Karpas-422 (cell line): ENCODE measurements around the gene PITPNM1. TPM values are rescaled to one million over a fixed set of nuclear protein-coding genes. Genes with fewer than 3 reads are reported as not detected.

ENCODE experiments used
- DNase-seq: peaks from one replicate; pipeline ENCODE4 v3.0.0-alpha.2; 2015
- H2AFZ ChIP-seq: fragments of 200-600 bp; sonication (generic); 2 replicates; pipeline ENCODE4 v1.6.1; 2014; ENCODE audit warnings: antibody characterized with exemption, low read length, mixed read lengths
- H3K27ac ChIP-seq: fragments of 200-600 bp; sonication (generic); 2 replicates; pipeline ENCODE4 v1.5.1; 2014; ENCODE audit warnings: mild to moderate bottlenecking, low read length, moderate library complexity
- H3K27me3 ChIP-seq: fragments of 200-600 bp; sonication (generic); 2 replicates; pipeline ENCODE4 v1.6.1; 2014; ENCODE audit warnings: low read length, mixed read lengths
- H3K36me3 ChIP-seq: fragments of 200-600 bp; sonication (generic); 2 replicates; pipeline ENCODE4 v1.6.1; 2014; ENCODE audit warnings: low read length, mixed read lengths; ENCODE audit not compliant: insufficient read depth
- H3K4me1 ChIP-seq: fragments of 200-600 bp; sonication (generic); 2 replicates; pipeline ENCODE4 v1.6.1; 2014; ENCODE audit warnings: mild to moderate bottlenecking, low read length, mixed read lengths
- H3K4me2 ChIP-seq: fragments of 200-600 bp; sonication (generic); 2 replicates; pipeline ENCODE4 v1.6.1; 2014; ENCODE audit warnings: low read length, low read depth, mild to moderate bottlenecking; ENCODE audit not compliant: poor library complexity, severe bottlenecking
- H3K4me3 ChIP-seq: fragments of 200-600 bp; sonication (generic); 2 replicates; pipeline ENCODE4 v1.5.1; 2014; ENCODE audit warnings: mild to moderate bottlenecking, antibody characterized with exemption, low read length, mixed read lengths
- H3K79me2 ChIP-seq: fragments of 200-600 bp; sonication (generic); 2 replicates; pipeline ENCODE4 v1.6.1; 2014; ENCODE audit warnings: mild to moderate bottlenecking, low read length, mixed read lengths
- H3K9ac ChIP-seq: fragments of 200-600 bp; sonication (generic); 2 replicates; pipeline ENCODE4 v1.6.0; 2014; ENCODE audit warnings: low read length
- H3K9me2 ChIP-seq: fragments of 200-600 bp; sonication (generic), shearing (Covaris generic); replicated peaks from 2 replicates; pipeline ENCODE4 v1.6.0; 2014; ENCODE audit warnings: mild to moderate bottlenecking, low read length, moderate library complexity; ENCODE audit not compliant: insufficient read depth
- H3K9me3 ChIP-seq: fragments of 300-700, 200-600 bp; sonication (generic); 2 replicates; pipeline ENCODE4 v1.6.1; 2014; ENCODE audit warnings: low read length, mixed read lengths
- H4K20me1 ChIP-seq: fragments of 200-600 bp; sonication (generic); 2 replicates; pipeline ENCODE4 v1.6.1; 2014; ENCODE audit warnings: mild to moderate bottlenecking, antibody characterized with exemption, low read length, low read depth; ENCODE audit not compliant: insufficient read depth
- total RNA-seq: library from RNA; depleted of rRNA; stranded (reverse); fragments of >200 nt; shearing (Covaris generic); gene quantifications from 2 replicates; pipeline ENCODE4 v1.2.3, GENCODE V29; 2014; ENCODE audit warnings: low replicate concordance

The PITPNM1 gene
- total RNA-seq, 1 experiment from 2014 or later: 79.6 TPM

DNA sequence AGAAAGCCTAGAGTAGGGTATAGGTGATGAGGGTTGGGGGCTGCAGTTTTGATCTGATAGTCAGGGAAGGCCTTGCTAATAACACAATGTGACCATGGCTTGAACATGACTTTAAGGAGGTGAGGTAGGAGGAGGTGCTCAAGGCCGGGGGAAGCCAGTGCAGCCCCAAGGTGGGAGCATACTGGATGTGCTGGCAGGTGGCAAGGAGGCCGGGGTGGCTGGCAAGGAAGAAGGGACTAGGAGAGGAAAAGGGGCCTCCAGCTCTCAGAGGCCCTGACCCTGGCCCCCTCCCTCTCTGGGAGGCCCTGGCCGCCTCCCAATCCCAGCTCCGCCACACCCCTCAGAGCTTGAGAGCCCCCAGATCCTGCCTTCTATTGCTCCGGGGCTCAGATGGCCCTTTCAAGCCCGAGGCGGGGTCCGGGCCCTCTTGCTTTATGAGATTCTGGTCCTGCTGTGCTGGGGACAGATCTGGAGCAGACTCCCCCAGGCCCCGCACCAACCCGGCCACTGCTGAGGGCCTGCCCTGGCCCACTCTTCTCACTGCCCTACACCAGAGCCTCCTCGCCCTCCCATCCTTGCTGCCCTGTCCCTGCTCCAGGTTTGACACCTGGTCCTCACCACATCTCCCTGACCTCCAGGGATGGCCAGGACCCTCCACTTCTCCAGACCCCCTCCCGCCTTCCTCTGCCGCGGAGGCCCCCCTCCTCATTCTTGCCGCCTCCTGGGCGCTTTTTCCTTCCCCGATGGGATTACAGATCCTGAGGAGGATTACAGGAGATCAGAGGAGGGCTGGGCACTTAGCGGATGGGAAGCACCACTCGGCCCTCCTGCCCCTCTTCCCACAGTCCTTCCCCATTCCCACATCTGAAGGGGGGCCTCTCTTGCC lies 1.8 kb downstream of the PITPNM1 start:
- H3K9me3 ChIP-seq: no peaks in the 10 kb centered on the region
- no peak overlapping the region for H3K27ac ChIP-seq
- H3K9ac ChIP-seq: peak overlapping the region; percentile 95
- peaks cover 42% of the 10 kb centered on the region for H3K79me2 ChIP-seq
- no peaks in the 10 kb centered on the region for H3K9me2 ChIP-seq
- H3K36me3 ChIP-seq: peaks cover 24% of the 10 kb centered on the region
- H3K4me3 ChIP-seq: peak overlapping the region; percentile 99
- no peaks in the 10 kb centered on the region for H3K27me3 ChIP-seq
- H2AFZ ChIP-seq: no peak overlapping the region
- peak overlapping the region; percentile 99 for H3K4me2 ChIP-seq
- DNase-seq: no peak
- H4K20me1 ChIP-seq: peaks cover 27% of the 10 kb centered on the region
- H3K4me1 ChIP-seq: peaks cover 32% of the 10 kb centered on the region

DNA sequence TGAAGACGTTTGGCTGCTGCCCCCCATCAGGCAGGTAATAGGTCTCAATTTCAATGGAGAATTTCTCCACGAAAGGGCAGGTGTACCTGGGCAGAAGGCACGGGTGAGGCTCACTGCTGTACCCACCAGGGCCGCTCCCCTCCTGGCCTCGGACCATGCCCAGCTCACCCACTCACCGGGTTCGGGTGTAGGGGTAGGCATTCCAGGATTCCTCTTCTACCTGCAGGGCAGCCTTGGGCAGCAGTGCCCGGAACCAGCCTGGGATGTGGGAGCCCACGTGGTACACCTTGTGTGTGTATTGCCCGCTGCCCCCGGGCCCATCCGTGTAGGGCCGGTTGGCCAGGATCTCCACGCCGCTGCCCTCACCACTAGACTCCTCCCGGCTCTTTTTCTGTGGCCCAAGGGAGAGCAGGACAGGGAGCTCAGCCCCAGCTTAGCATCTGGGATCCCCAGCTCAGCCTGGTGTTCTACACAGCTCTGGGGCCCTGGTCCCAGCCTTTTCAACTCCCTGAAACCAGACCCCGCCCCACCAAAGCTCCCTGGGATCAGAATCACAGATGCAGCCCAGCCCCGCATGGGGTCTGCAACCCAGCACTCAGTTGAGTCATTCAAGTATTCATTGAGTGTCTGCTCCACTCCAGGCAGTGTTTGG lies 2.7 kb downstream of the PITPNM1 start:
- no peak overlapping the region for H2AFZ ChIP-seq
- no peak overlapping the region for H3K4me3 ChIP-seq
- no peak for DNase-seq
- peaks cover 32% of the 10 kb centered on the region for H3K4me1 ChIP-seq
- H3K9me3 ChIP-seq: no peaks in the 10 kb centered on the region
- no peak overlapping the region for H3K4me2 ChIP-seq
- no peaks in the 10 kb centered on the region for H3K9me2 ChIP-seq
- H3K27ac ChIP-seq: no peak overlapping the region
- H3K79me2 ChIP-seq: peaks cover 42% of the 10 kb centered on the region
- H4K20me1 ChIP-seq: peaks cover 26% of the 10 kb centered on the region
- H3K36me3 ChIP-seq: peaks cover 24% of the 10 kb centered on the region
- no peaks in the 10 kb centered on the region for H3K27me3 ChIP-seq
- no peak overlapping the region for H3K9ac ChIP-seq

DNA sequence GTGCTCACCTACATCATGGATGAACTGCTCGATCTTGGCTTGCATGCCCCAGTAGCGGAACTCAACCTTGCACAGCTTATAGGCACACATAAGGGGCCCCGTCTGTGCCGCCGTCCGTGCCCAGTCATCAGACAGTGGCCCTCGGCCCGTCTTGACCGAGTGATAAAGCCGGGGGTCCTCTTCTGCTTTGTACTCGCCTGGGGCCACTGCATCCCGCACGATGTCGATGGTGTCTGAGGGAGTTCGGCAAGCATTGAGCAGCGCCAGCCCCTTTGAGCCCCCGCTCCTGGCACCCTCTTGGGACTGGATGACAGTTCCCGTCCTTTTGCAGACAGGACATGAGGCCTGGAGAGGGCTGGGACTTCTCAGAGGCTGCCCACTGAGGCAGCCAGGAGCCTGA lies 3.3 kb downstream of the PITPNM1 start:
- H3K4me2 ChIP-seq: no peak overlapping the region
- no peak overlapping the region for H3K9ac ChIP-seq
- no peak for DNase-seq
- H2AFZ ChIP-seq: no peak overlapping the region
- H3K9me3 ChIP-seq: no peaks in the 10 kb centered on the region
- H3K36me3 ChIP-seq: peaks cover 24% of the 10 kb centered on the region
- H3K27me3 ChIP-seq: no peaks in the 10 kb centered on the region
- no peaks in the 10 kb centered on the region for H3K9me2 ChIP-seq
- no peak overlapping the region for H3K27ac ChIP-seq
- H3K4me3 ChIP-seq: no peak overlapping the region
- H3K79me2 ChIP-seq: peaks cover 37% of the 10 kb centered on the region
- H3K4me1 ChIP-seq: peaks cover 26% of the 10 kb centered on the region
- H4K20me1 ChIP-seq: peaks cover 21% of the 10 kb centered on the region

DNA sequence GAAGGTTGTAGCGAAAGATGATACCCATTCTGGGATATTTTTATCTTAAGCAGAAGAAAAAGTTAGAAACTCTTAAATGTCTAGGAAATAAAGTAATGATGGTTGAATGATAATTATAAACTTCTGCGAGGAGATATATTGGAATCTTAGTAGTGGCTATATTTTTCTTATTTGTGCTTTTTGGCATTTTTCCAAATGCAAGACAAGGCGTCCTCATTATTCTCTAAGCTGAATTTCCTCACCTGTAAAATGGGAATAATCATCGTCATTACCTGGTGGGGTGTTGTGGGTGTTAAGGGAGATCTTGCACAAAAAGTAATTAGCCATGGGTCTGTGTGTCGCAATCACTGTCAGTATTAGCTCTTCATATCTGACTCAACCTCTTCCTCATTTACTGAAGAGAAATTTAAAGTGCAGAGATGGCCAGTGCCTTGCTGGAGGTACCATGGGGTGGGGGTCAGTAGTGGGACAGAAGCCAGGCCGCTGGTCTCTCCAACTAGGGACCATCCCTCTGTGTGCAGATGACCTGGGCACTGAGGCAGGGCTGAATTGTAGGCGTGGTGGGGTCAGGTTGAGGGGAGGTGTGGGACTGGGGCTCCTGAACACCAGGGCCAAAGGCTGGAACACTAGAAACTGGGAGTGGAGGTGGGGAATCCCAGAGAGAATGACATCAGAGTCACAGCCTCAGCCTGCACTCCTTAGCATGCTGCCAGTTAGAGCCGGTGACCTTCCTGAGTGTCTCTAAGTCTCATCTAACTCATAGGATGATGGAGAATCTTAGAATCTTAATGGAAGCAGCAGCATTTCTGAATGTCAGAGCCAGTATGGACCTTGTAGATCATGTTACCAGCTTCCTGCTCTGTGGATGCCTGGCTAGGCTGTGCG lies 4.1 kb downstream of the PITPNM1 start:
- H3K4me1 ChIP-seq: peaks cover 19% of the 10 kb centered on the region
- no peak overlapping the region for H3K4me2 ChIP-seq
- no peak for DNase-seq
- peaks cover 24% of the 10 kb centered on the region for H3K36me3 ChIP-seq
- no peak overlapping the region for H3K9ac ChIP-seq
- H2AFZ ChIP-seq: no peak overlapping the region
- no peaks in the 10 kb centered on the region for H3K27me3 ChIP-seq
- H3K27ac ChIP-seq: no peak overlapping the region
- peaks cover 30% of the 10 kb centered on the region for H3K79me2 ChIP-seq
- no peaks in the 10 kb centered on the region for H3K9me2 ChIP-seq
- H4K20me1 ChIP-seq: peaks cover 21% of the 10 kb centered on the region
- no peak overlapping the region for H3K4me3 ChIP-seq
- H3K9me3 ChIP-seq: no peaks in the 10 kb centered on the region

DNA sequence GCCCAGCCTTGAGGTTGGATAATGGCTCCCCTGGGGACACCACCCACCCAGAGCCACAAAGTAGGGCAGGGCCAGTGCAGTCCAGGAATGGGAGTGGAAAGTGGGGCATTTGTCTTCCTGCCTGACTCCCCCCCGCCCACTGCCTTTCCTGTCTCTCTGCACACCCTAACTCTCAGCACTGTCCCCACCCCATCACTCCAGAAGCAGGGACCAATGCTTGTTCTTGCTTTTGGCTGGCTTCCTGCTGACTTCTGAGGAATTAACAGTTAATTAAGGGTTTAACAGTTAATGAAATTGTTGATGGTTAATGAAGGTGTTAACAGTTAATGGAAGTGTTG lies 4.7 kb downstream of the PITPNM1 start:
- Histone ChIP-seq H3K36me3 (peaks cover 24% of the 10 kb centered on the region), H3K4me2 (no peak overlapping the region)

DNA sequence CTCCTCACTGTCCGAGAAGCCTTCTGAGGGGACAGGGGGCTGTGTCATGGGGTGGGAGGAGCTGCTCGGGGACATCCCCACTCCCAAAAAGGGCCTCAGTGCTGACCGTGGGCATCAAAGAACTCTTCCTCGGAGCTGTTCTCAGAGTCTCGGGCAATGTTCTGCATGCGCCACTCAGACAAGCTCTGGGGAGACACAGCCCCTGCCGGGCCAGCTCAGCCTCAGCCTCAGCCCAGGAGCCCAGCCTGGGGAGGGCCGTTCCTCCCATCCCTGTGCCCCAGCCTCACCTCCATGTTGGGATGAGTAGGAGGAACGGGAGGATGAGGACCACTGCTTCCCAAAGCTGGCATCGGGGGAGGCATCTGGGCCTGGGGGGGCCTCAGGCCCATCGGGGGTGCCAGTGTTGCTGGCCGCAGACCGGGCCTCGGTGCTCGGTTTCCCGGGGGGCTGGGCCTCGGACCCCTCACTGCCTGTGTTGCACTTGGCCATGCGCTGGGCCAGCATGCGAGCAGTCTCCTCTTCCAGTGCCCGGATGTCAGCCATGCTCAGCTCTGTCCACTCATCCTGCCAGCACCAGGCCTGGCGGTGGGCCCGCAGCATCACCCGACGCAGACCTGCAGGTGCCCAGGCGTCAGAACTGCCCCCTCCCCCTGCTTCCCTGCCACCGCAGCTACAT lies 5.2 kb downstream of the PITPNM1 start:
- H3K27ac ChIP-seq: no peak overlapping the region
- H3K9ac ChIP-seq: no peak overlapping the region
- H3K4me3 ChIP-seq: no peak overlapping the region
- no peaks in the 10 kb centered on the region for H3K9me2 ChIP-seq
- no peak overlapping the region for H2AFZ ChIP-seq
- peaks cover 27% of the 10 kb centered on the region for H3K36me3 ChIP-seq
- H3K4me1 ChIP-seq: peaks cover 10% of the 10 kb centered on the region
- no peak overlapping the region for H3K4me2 ChIP-seq
- H3K9me3 ChIP-seq: no peaks in the 10 kb centered on the region
- peaks cover 29% of the 10 kb centered on the region for H3K79me2 ChIP-seq
- H3K27me3 ChIP-seq: no peaks in the 10 kb centered on the region
- DNase-seq: no peak
- H4K20me1 ChIP-seq: peaks cover 21% of the 10 kb centered on the region

More for the DNA sequence above, 4.7 kb downstream of the PITPNM1 start:
- Histone ChIP-seq H4K20me1 (peaks cover 21% of the 10 kb centered on the region), H3K79me2 (peaks cover 30% of the 10 kb centered on the region), H3K4me3 (no peak overlapping the region), H3K9ac (no peak overlapping the region), H3K27me3 (no peaks in the 10 kb centered on the region), H3K9me3 (no peaks in the 10 kb centered on the region), H3K27ac (no peak overlapping the region), H3K4me1 (peaks cover 12% of the 10 kb centered on the region), H3K9me2 (no peaks in the 10 kb centered on the region), H2AFZ (no peak overlapping the region)
- no peak for DNase-seq

DNA sequence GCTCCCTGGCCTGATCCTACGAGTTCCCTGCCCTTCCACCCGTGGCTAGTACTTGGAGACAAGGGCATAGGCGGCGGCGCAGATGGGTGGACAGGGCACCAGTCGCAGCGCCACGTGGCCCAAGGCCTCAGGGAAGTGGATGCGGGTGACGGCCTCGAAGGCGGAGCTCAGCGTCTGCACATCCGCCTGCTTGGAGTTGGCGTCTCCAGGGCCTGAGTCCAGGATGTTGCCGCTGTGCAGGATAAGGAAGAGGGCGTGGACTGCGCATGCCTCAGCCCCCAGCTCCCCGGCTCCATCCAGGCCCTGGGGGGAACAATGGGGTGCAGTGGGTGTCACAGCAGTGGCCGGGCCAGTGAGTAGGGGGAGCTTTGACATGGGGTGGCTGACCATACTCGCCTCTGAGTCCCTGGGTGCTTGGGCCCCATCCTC lies 6.6 kb downstream of the PITPNM1 start:
- Histone ChIP-seq H3K27ac (no peak overlapping the region), H4K20me1 (peaks cover 13% of the 10 kb centered on the region), H3K36me3 (peaks cover 27% of the 10 kb centered on the region), H3K4me1 (peaks cover 6% of the 10 kb centered on the region), H2AFZ (no peak overlapping the region), H3K4me2 (no peak overlapping the region), H3K4me3 (no peak overlapping the region), H3K9me2 (no peaks in the 10 kb centered on the region), H3K9ac (no peak overlapping the region), H3K79me2 (peaks cover 16% of the 10 kb centered on the region), H3K27me3 (no peaks in the 10 kb centered on the region), H3K9me3 (no peaks in the 10 kb centered on the region)
- DNase-seq: no peak
